ENCODE measurements around the gene TFCP2L1.
"Not testable (repeated sequence)": the region's sequence is repeated elsewhere in the genome, so short reads cannot be mapped to it uniquely, and the experiment has no call there.

The TFCP2L1 gene

GRCh38 chr2:121307048-121307447 lies 22.0 kb upstream of the TFCP2L1 start:
- no peak for TF ChIP-seq CTCF (IDR thresholded peaks at IDR 0.05; ENCODE audit: low read length, missing control alignments)
- DNase-seq (ENCODE audit: low read depth): no peak
- no peak overlapping the region for H3K4me3 ChIP-seq (replicated peaks; ENCODE audit: low read depth, low read length)

- DNase-seq (ENCODE audit: low read depth): no peak
- TF ChIP-seq CTCF (IDR thresholded peaks at IDR 0.05; ENCODE audit: low read length, missing control alignments): no peak
- no peak overlapping the region for H3K4me3 ChIP-seq (replicated peaks; ENCODE audit: low read depth, low read length)
Measured at GRCh38 chr2:121304941-121305340, 19.9 kb upstream of the TFCP2L1 start.

- TF ChIP-seq CTCF (IDR thresholded peaks at IDR 0.05; ENCODE audit: low read length, missing control alignments): no peak
- no peak for DNase-seq (ENCODE audit: low read depth)
- no peak overlapping the region for H3K4me3 ChIP-seq (replicated peaks; ENCODE audit: low read depth, low read length)
Measured at GRCh38 chr2:121303531-121304263, 18.7 kb upstream of the TFCP2L1 start.

- DNase-seq (ENCODE audit: low read depth); H3K4me3 ChIP-seq (replicated peaks; ENCODE audit: low read depth, low read length): not testable (repeated sequence)
Measured at GRCh38 chr2:121301190-121301589, 16.2 kb upstream of the TFCP2L1 start.

GRCh38 chr2:121298476-121298875 lies 13.5 kb upstream of the TFCP2L1 start:
- no peak overlapping the region for H3K4me3 ChIP-seq (replicated peaks; ENCODE audit: low read depth, low read length)
- DNase-seq (ENCODE audit: low read depth): no peak
- TF ChIP-seq CTCF (IDR thresholded peaks at IDR 0.05; ENCODE audit: low read length, missing control alignments): no peak

- DNase-seq (ENCODE audit: low read depth); H3K4me3 ChIP-seq (replicated peaks; ENCODE audit: low read depth, low read length): not testable (repeated sequence)
Measured at GRCh38 chr2:121297866-121298265, 12.9 kb upstream of the TFCP2L1 start.

GRCh38 chr2:121297217-121297830 lies 12.3 kb upstream of the TFCP2L1 start:
- H3K4me3 ChIP-seq (replicated peaks; ENCODE audit: low read depth, low read length): no peak overlapping the region
- peak; percentile 88 for TF ChIP-seq CTCF (IDR thresholded peaks at IDR 0.05; ENCODE audit: low read length, missing control alignments)
- DNase-seq (ENCODE audit: low read depth): peak; percentile 30
